Activated B cell treated with CpG ODN at 0.5 μM for 24 hours (primary cell): ENCODE data around the gene HTR1B. TPM values are rescaled to one million over a fixed set of nuclear protein-coding genes. Genes with fewer than 3 reads are reported as not detected.

Source experiments
- ATAC-seq: fragments of 200-7000 bp; cut with Tn5 transposase; one replicate; pipeline ENCODE4 v1.10.0; 2021; ENCODE audit warnings: low read depth, mild to moderate bottlenecking, moderate library complexity
- CTCF ChIA-PET: fragments of 350-600 bp; sonication (Branson Sonifier 250); formaldehyde crosslinking; loops from one replicate; lab custom pipeline; 2021; ENCODE audit warnings: antibody characterized with exemption; lab: Charles Lee
- POLR2A ChIA-PET: fragments of 350-600 bp; sonication (Branson Sonifier 250); formaldehyde crosslinking; loops from one replicate; lab custom pipeline; 2021; ENCODE audit warnings: antibody characterized with exemption; lab: Charles Lee
- DNase-seq: peaks from one replicate; pipeline ENCODE4 v3.0.0; 2022
- H3K27ac Mint-ChIP-seq: one replicate; pipeline ENCODE4 v1.8.0; 2020; ENCODE audit warnings: mixed read lengths
- H3K27me3 Mint-ChIP-seq: one replicate; pipeline ENCODE4 v1.8.0; 2021; ENCODE audit warnings: mixed read lengths
- H3K36me3 Mint-ChIP-seq: one replicate; pipeline ENCODE4 v1.8.0; 2021; ENCODE audit warnings: low read depth, mixed read lengths
- H3K4me1 Mint-ChIP-seq: one replicate; pipeline ENCODE4 v1.8.0; 2021; ENCODE audit warnings: mixed read lengths
- H3K4me3 Mint-ChIP-seq: one replicate; pipeline ENCODE4 v1.8.0; 2020; ENCODE audit warnings: mild to moderate bottlenecking, mixed read lengths
- H3K9me3 Mint-ChIP-seq: one replicate; pipeline ENCODE4 v1.8.0; 2020; ENCODE audit warnings: mixed read lengths
- CTCF ChIP-seq: fragments of 200-600 bp; IDR thresholded peaks from one replicate; pipeline ENCODE4 v1.8.0; 2022; ENCODE audit warnings: antibody characterized with exemption, mild to moderate bottlenecking
- intact Hi-C: fragments of 100-400 bp; cut with micrococcal nuclease; formaldehyde crosslinking; loops from one replicate; pipeline ENCODE4 v1.15.1; 2024
- total RNA-seq: library from RNA; stranded (reverse); gene quantifications from 2 replicates; pipeline ENCODE4 v1.2.3, GENCODE V29; 2022

The HTR1B gene
- total RNA-seq, 1 donor from 2014 or later: not detected

- POLR2A ChIA-PET: no interaction called here
- ATAC-seq (no peak), DNase-seq (no peak)
- Mint-ChIP-seq H3K27me3 (peaks cover 51% of the 10 kb centered on the region), H3K9me3 (peaks cover 1% of the 10 kb centered on the region), H3K36me3 (peaks cover 3% of the 10 kb centered on the region), H3K27ac (no peak overlapping the region), H3K4me1 (peaks cover 12% of the 10 kb centered on the region), H3K4me3 (peak overlapping the region; percentile 35)
- CTCF ChIA-PET: no interaction called here
- TF ChIP-seq CTCF: no peak
- intact Hi-C loops: no loop called here
Observed at GRCh38 chr6:77462359-77463307, 658 bp downstream of the HTR1B start.

- intact Hi-C loops: no loop called here
- H3K4me3 Mint-ChIP-seq: no peak overlapping the region
- POLR2A ChIA-PET: no interaction called here
Observed at GRCh38 chr6:77461796-77462195, 1.5 kb downstream of the HTR1B start.

GRCh38 chr6:77458421-77458820, 4.9 kb downstream of the HTR1B start:
- CTCF ChIA-PET: interaction anchor here (1.8 kb wide), 1 partner anchor 1565 kb away, joined by 12 read pairs; no protein-coding TSS in a partner anchor

More at GRCh38 chr6:77461796-77462195, 1.5 kb downstream of the HTR1B start:
- ATAC-seq (no peak), DNase-seq (no peak)
- Mint-ChIP-seq H3K9me3 (no peaks in the 10 kb centered on the region), H3K27ac (no peak overlapping the region), H3K27me3 (peaks cover 50% of the 10 kb centered on the region), H3K4me1 (peaks cover 12% of the 10 kb centered on the region), H3K36me3 (peaks cover 3% of the 10 kb centered on the region)
- CTCF ChIA-PET: no interaction called here
- TF ChIP-seq CTCF: no peak

GRCh38 chr6:77457720-77458349, 5.5 kb downstream of the HTR1B start:
- peak; percentile 40 for ATAC-seq
- H3K9me3 Mint-ChIP-seq: no peaks in the 10 kb centered on the region
- no peaks in the 10 kb centered on the region for H3K36me3 Mint-ChIP-seq
- peaks cover 23% of the 10 kb centered on the region for H3K27me3 Mint-ChIP-seq
- no peak overlapping the region for H3K27ac Mint-ChIP-seq
- DNase-seq: no peak
- POLR2A ChIA-PET: no interaction called here
- H3K4me3 Mint-ChIP-seq: no peak overlapping the region
- intact Hi-C loops: loop anchor here (1.0 kb wide), 2 partner anchors 1523 to 1565 kb away; no protein-coding TSS in a partner anchor
- no peaks in the 10 kb centered on the region for H3K4me1 Mint-ChIP-seq
- CTCF ChIA-PET: interaction anchor here (1.0 to 1.8 kb wide), 2 partner anchors 1524 to 1564 kb away, joined by 6 to 12 read pairs; no protein-coding TSS in a partner anchor
- TF ChIP-seq CTCF: no peak

More at GRCh38 chr6:77458421-77458820, 4.9 kb downstream of the HTR1B start:
- no peak for ATAC-seq
- no peaks in the 10 kb centered on the region for H3K9me3 Mint-ChIP-seq
- intact Hi-C loops: no loop called here
- no peak for DNase-seq
- POLR2A ChIA-PET: no interaction called here
- TF ChIP-seq CTCF: no peak
- H3K27me3 Mint-ChIP-seq: peaks cover 28% of the 10 kb centered on the region
- H3K27ac Mint-ChIP-seq: no peak overlapping the region
- H3K36me3 Mint-ChIP-seq: no peaks in the 10 kb centered on the region
- H3K4me1 Mint-ChIP-seq: peaks cover 3% of the 10 kb centered on the region
- no peak overlapping the region for H3K4me3 Mint-ChIP-seq
